ENCODE measurements around the gene RBBP7. TPM values are rescaled to one million over a fixed set of nuclear protein-coding genes. Genes with fewer than 3 reads are reported as not detected.

RBBP7 gene
- total RNA-seq (2014; rRNA removed; shearing (Covaris generic)), result 99.0 and 131 TPM in 2 replicates

DNA sequence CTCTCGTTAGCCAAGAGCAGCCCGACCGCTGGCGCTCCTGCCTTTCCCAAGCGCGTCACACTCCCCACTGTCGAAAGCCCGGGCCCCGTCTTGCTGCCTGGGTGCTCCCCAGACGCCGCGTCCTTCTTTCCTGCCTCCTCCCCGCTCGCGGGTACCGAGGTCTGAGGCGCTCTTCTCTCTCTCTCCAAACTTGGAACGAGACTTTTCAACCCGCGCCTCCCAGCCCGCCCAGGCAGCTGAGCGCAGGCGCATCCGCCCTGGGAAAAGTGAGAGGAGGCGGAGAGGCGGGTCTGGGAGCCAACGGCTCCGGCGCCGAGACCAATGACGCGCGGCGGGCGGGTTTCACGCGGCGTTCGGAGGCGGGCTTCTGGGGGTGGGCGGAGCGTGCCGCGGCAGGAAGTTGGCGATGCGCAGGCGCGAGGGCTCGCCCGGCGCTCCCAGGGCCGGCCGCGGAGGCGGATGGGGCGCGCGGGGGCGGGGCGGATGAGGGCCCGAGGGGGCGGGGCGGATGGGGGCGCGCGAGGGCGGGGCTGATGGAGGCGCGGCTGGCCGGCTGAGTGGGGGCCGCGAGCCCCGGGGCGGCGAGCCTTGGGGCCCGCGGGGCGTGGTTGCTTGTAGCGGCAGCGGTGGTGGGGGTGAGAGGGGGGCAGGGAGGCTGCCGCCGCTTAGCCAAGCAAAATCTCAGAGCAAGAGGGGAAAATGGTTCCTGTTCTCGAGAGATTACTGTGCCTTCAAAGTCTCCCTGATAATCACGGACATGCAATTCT is at the start of gene RBBP7:
TSS of gene RBBP7 (minus strand) at position 268 of the 767 bp plus-strand sequence. CDS start 309 bp downstream, outside the sequence.
- in situ Hi-C loops (cut with HindIII; ENCODE audit: low sequenced_read_pairs), result no loop called here
- peak; percentile 87 for DNase-seq (ENCODE audit: low spot score)

DNA sequence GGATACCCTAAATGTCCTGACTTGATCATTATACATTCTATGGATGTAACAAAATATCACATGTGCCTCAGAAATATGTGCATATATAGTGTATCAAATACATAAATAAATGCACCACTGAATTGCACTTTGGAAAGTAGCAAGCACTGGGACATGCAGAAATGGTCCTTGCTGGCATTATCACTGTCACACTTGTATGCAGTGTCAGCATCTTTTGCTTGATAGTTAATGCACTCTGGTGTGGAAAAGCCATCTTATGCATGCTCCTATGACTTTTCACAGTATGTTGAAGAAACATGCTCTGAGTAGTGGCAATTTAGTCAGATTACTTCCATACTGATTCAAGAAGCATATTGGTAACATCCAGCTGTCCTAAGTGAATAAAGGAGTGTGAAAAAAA is 48.8 kb upstream of the RBBP7 start:
- in situ Hi-C loops (cut with HindIII; ENCODE audit: low sequenced_read_pairs), result no loop called here
- DNase-seq (ENCODE audit: low spot score), result no peak

DNA sequence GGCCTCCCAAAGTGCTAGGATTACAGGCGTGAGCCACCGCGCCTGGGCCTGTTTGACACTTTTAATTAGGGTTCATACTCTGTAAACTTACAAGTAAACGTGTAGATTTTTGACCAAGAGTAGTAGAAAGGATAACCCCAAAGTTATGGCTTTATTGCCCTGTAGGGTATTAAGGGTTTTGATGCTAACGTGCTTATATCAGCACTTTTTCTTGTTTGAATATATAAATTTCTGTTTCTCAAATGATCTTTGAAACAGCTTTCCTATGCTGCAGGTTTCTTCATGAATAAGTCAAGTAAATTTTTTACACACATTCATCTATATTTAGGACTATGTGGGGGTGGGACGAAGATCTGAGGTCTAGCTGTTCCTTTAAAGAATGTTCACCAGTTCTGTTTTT is 47.0 kb upstream of the RBBP7 start:
- DNase-seq (ENCODE audit: low spot score), result no peak

DNA sequence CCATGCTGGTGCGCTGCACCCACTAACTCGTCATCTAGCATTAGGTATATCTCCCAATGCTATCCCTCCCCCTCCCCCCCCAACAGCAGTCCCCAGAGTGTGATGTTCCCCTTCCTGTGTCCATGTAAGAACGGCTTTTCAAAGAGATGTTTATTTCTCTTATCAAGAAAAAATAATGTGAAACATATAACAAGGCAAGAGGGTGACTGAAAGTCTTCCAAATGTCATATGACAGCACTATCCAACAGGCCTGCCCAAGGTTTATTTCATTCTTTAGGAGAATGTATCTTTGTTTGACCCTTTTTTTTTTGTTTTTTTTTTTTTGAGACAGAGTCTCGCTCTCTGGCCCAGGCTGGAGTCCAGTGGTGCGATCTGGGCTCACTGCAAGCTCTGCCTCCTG is 46.4 kb upstream of the RBBP7 start:
- in situ Hi-C loops (cut with HindIII; ENCODE audit: low sequenced_read_pairs), result no loop called here
- DNase-seq (ENCODE audit: low spot score), result no peak

More for the DNA sequence above, 47.0 kb upstream of the RBBP7 start:
- in situ Hi-C loops (cut with HindIII; ENCODE audit: low sequenced_read_pairs), result no loop called here

DNA sequence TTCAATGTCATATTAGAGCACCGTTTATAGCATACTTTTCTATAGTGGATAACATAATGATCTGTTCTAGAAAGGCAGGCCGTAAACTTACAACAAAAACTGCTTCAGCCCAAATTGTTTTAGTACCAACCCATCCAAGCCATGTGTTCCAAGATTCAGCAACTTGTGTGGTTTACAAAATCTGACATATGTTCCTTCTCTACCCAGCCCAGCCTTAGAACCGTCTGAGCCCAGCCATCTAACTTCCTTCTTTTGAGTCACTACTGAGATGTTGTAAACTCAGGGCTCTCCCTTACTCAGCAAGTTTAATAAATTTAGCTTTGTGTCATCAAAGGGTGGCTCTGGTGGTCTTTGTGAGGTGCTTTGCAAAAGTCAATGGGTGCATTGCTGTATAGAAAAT is 43.9 kb upstream of the RBBP7 start:
- DNase-seq (ENCODE audit: low spot score), result no peak
- in situ Hi-C loops (cut with HindIII; ENCODE audit: low sequenced_read_pairs), result no loop called here

DNA sequence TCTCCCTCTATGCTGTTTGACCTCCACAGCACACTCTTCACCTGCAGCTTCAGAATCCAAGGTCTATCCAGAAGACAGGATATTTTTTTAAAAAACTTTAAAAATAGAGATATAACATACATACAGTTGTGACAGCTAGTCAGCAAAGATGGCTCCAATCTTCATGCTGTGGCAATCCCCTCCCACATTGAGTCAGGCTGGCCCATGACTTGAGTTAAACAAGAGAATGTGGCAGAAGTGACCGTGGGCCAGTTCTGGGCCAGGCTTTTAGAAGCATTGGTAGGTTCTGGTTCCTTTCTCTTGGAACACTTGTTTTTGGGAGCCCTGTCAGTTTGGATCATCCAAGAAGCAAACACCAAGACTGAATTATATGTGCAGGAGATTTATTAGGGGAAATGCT is 40.2 kb upstream of the RBBP7 start:
- no peak for DNase-seq (ENCODE audit: low spot score)
- in situ Hi-C loops (cut with HindIII; ENCODE audit: low sequenced_read_pairs), result no loop called here

DNA sequence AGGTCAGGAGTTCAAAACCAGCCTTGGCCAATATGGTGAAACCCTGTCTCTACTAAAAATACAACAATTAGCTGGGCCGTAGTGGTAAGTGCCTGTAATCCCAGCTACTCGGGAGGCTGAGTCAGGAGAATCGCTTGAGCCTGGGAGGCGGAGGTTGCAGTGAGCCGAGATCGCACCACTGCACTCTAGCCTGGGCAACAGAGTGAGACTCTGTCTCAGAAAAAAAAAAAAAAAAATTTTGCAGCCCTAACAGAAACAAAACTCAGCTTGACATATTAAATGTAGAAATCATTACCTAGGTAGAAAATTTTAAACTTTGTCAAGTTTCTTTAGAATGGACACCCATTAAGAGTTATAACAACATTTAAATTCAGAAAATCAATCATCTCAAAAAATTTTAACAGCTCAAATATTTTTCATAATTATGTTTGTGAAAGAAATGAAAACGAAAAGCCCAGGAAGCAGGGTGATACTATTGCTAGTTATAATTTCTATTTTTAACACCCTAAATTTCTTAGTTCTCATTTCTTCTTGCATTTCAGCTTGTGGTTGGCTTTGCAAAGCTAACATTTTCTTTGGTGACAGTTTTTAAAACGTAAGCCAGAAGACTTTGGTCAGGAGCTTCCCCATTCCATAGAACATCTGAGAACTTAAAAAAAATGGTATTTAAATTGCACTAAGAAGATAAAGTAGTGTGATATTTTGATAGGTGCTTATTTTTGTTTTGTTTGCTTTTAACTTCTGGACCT is 33.3 kb upstream of the RBBP7 start:
- no peak for DNase-seq (ENCODE audit: low spot score)
- in situ Hi-C loops (cut with HindIII; ENCODE audit: low sequenced_read_pairs), result no loop called here

DNA sequence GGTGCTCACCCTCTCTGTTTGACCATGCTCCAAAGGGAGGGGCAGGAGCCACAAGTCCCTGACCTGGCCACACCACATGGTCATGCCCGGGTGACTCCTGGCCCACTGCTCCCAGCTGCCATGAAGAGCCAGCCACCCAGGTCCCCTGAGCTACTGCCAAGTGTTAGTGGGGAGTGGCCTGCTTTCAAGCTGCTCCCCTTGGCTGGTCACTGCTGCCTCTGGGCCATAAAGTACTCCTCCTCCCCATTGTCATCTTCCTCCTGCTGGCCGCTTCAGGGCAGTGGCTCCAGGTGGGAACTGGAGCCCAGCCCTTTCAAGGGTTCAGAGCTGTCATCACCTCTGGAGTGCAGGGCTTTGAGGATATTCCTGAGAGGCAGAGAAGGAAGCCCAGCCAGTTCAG is 27.3 kb upstream of the RBBP7 start:
- in situ Hi-C loops (cut with HindIII; ENCODE audit: low sequenced_read_pairs), result no loop called here
- no peak for DNase-seq (ENCODE audit: low spot score)

DNA sequence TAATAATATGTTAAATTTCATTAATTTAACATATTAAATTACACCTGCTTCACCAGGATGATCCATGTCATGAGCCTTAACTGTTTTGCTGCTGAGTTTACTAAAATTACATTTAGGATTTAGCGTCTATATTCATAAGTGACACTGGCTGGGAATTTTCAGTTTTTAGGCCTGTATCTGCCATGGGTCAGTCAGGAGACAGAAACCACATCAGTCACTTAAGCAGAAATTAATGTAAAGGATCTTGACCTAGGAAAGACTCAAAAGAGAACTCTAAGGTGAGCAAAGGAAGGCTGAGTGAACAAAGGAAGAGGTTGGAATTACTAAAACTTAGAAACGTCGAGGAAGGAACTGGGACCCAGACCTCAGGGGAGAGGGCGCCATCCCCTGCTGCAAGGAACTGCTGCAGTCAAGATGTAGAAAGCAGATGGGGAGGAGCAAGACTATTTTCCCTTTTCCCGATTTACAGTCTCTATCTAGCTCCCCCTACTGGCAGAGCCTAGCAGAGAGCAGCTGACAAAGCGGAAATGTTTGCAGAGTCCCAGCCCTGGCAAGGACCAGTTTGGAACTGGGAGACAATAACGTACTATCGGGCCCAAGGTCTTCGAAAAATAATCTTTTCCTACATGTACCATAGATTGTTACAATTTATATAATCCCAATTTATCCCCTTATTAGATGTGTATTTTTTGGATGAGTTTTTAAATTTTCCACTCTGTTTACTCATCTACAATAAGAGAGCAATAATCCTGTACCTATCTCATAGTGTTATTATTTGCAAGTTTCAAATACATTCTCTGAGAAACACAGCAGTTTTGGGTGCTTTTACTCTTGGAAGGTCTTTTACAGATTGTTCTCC is 22.6 kb upstream of the RBBP7 start:
- in situ Hi-C loops (cut with HindIII; ENCODE audit: low sequenced_read_pairs), result no loop called here
- DNase-seq (ENCODE audit: low spot score), result peak; percentile 70

DNA sequence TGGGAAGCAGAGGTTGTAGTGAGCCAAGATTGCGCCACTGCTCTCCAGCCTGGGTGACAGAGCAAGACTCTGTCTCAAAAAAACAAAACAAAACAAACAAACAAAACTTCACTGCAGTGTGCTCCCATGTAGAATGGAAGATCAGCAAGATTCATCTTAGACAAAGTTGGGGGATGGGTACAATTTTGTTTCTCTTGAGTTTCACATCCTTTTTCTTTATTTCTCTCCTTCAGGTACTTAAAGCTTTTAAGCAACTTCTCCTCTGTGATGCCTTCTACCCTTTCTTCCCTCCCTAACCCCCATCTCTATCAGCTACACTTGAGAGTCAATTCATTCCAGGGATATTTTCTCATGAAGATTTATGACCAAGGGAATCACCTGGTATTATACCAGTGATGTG is 15.5 kb upstream of the RBBP7 start:
- DNase-seq (ENCODE audit: low spot score), result no peak
- in situ Hi-C loops (cut with HindIII; ENCODE audit: low sequenced_read_pairs), result no loop called here

DNA sequence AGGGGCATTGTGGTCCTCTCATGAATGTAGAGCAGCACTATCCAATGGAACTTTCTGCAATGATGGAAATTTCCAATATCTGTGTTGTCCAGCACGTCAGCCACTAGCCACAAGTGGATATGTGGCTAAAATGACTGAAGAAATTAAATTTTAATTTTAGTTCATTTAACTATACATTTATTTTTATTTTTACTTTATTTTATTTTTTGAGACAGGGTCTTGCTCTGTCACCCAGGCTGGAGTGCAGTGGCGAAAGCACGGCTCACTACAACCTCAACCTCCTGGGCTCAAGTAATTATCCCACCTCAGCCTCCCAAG is 13.3 kb upstream of the RBBP7 start:
- in situ Hi-C loops (cut with HindIII; ENCODE audit: low sequenced_read_pairs), result no loop called here
- no peak for DNase-seq (ENCODE audit: low spot score)

DNA sequence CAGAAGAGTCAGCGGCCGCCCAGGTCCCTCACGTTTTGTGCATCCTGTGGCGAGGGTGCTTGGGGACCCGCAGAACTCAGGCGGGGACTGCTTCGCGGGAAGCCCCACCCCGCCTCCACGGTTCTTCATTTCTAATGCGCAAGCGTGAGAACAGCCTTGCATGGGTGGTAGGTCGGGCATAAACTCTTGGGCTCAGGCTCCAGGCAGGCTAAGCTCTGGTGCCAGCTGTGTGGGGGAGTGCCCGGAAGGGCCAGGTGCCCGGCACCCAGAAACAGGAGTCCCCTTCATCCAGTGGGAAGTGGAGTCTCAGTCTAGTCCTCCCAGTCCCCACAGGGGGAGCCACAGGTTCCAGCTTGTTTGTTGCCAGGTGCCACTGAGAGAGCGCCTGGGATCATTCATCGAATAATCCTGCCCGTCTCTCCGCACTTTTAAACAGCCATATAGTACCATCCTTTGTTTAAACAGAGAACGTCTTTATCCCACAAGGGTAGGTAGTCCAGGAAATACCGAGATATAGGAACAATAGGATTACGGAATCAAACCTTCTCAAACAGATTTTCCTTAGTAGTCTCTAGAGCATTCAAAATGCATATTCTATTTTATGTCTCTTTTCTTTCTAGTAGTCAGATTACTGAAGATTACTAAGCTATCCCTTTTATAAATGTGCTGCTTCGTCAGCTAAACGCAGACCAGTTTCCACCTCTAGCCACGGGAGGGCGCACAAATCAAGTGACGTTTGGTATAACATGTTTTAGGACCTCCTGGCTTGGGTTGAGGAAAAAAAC is 12.7 kb upstream of the RBBP7 start:
- peak; percentile 64 for DNase-seq (ENCODE audit: low spot score)
- in situ Hi-C loops (cut with HindIII; ENCODE audit: low sequenced_read_pairs), result no loop called here

DNA sequence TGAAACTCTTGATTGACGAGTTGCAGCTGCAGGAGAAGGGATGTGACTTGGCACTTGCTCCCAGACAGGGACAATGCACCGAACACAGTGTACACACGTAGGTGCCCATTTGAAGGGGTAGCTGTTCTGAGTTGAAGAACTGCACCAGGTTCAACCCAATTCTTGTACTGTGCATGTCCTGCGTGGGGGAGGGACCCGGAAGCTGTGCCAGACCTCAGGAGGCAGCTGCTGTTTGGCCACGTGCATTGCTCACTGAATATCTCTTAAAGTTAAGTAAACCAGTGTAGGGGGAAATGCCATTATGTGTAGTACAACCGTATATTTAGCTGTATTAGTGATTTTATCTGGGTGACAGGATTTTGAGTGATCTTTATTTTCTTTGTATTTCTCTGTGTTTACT is 12.0 kb upstream of the RBBP7 start:
- peak; percentile 9 for DNase-seq (ENCODE audit: low spot score)
- in situ Hi-C loops (cut with HindIII; ENCODE audit: low sequenced_read_pairs), result no loop called here

DNA sequence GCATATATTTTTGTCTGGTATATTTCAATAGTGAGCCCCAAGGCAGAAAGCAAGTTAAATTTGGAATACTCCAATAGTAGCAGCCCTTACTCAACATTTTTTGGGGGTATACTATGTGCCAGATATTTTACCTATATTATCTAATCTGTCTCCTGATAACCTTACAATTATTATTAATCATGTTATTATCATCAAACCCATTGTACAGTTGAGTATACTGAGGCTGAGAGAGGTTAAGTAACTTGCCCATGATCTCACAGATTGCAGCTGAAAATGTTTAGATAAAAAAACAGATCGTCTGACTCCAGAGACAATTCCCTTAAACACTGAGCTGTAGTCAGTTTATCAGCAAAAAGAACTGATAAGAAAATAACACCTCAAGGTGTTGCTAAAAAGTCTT is 6.5 kb upstream of the RBBP7 start:
- DNase-seq (ENCODE audit: low spot score), result no peak
- in situ Hi-C loops (cut with HindIII; ENCODE audit: low sequenced_read_pairs), result no loop called here

DNA sequence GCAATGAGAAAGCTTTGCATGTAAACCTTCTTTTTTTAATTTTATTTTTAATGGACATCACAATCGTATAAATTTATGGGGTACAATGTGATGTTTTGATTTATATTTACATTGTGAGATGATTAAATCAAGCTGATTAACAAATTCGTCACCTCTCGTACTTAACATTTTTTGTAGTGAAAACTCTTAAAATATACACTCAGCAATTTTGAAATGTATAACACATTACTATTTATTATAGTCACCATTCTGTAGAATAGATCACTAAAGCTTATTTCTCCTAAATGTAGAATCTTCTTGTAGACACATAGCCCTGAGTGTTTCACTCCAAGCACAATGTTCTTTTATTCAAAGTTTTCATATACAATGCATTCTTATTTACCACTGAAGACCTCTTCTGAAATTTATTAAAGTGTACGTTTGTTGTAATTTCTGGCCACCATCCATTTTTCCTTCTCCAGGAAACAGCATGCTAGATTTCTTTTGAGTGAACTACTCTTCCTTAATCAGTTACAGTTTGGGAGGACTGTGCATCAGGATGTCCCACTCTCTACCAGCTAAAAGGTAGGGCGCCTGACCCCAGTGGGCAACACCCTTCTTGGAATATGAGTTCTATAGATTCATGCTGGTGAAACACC is 4.4 kb upstream of the RBBP7 start:
- in situ Hi-C loops (cut with HindIII; ENCODE audit: low sequenced_read_pairs), result no loop called here
- no peak for DNase-seq (ENCODE audit: low spot score)

DNA sequence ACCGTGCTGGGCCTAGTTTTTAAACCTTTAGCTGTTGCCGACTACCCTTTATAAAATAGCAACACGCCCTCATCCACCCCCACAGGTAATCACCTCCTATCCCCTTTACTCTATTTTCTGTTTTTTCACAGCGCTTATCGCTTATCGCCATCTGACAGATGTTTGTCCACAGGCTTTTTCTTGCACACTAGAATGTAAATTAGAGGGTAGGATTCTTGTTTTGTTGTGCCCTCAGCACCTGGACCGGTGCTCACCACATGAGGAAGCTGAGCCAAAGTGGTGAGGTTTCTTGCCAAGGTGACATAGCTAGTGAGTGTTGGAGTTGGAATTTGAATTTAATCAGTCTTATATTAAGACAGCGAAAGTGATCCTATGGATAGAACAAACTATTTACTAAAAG is 2.9 kb upstream of the RBBP7 start:
- no peak for DNase-seq (ENCODE audit: low spot score)
- in situ Hi-C loops (cut with HindIII; ENCODE audit: low sequenced_read_pairs), result no loop called here

DNA sequence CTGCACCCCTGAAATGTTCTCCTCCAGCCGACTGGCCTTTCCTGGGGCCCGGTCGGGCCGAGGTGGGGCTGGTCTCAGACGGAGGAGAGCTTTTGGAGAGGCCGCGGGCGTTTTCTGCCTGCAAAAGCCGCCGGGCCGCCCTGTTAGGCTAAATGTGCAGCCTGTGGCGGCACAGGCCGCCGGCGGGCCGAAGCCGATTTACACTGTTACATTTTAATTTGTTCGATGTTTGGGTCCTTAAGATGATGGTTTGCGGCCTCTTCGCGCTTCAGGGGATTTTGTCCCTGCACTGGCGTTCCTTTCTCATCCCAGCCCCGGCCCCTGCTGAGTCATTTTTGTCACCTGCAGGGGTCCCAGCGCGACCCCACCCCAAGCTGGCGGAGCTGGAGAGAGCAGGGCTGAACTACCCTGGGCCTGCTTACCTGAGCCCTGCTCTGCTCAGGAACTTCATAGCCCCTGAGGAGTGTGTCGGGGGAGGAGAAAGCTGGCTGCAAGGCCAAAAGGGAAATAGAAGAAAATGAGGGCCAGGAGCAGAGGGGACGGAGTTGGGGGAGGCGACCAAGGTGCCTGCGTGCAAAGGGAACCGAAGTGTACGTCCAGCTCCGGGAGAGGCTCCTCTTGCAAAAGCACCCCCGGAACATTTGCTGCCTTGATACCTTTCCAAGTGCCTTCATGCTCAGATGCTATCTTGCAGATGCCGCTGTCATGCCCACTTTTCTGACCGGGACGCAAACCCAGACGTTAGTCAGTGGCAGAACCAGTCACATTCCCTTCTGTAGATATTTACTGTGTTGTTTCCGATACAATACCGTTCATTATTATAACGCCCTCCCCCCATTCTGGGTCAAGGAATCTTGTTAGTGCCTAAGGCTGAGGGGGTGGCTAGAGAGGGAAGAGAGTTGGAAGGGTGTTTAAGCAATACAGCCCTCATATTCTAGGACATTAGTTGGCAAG is 977 bp upstream of the RBBP7 start:
- peak; percentile 52 for DNase-seq (ENCODE audit: low spot score)
- in situ Hi-C loops (cut with HindIII; ENCODE audit: low sequenced_read_pairs), result no loop called here
